PC-3 (cell line): ENCODE measurements around the gene ANLN. TPM values are rescaled to one million over a fixed set of nuclear protein-coding genes. Genes with fewer than 3 reads are reported as not detected.
"Not testable (repeated sequence)": the region's sequence is repeated elsewhere in the genome, so short reads cannot be mapped to it uniquely, and the experiment has no call there.

Experiments used
- ATAC-seq: fragments of 200-7000 bp; cut with Tn5 transposase; 2 replicates; pipeline ENCODE4 v1.9.1; 2020; ENCODE audit warnings: mild to moderate bottlenecking, moderate library complexity
- BruUV-seq: library from RNA; stranded (reverse); fragments of 400-500 nt; replicated peaks from 2 replicates; lab custom pipeline; 2021; lab: Mats Ljungman, UMichigan
- CTCF ChIA-PET: fragments of 300-600 bp; sonication (Branson Sonifier 250); formaldehyde crosslinking; loops from one replicate; lab custom pipeline; 2022; ENCODE audit warnings: antibody characterized with exemption; lab: Charles Lee
- POLR2A ChIA-PET: fragments of 300-600 bp; sonication (Branson Sonifier 250); formaldehyde crosslinking; loops from one replicate; lab custom pipeline; 2022; ENCODE audit warnings: antibody characterized with exemption; ENCODE audit not compliant: unreplicated experiment; lab: Charles Lee
- DNase-seq: peaks from one replicate; pipeline ENCODE4 v3.0.0-alpha.2; 2015
- H2AFZ ChIP-seq: fragments of 300-600 bp; sonication (generic); 2 replicates; pipeline ENCODE4 v1.6.0; 2016; ENCODE audit warnings: antibody characterized with exemption, low read length
- H3F3A ChIP-seq: fragments of 300-600 bp; sonication (generic); one replicate; pipeline ENCODE4 v1.6.0; 2017; ENCODE audit warnings: antibody characterized with exemption, low read length, control low read depth, mild to moderate bottlenecking; ENCODE audit not compliant: unreplicated experiment
- H3K27ac ChIP-seq: fragments of 300-600 bp; sonication (generic); 2 replicates; pipeline ENCODE4 v1.5.1; 2016; ENCODE audit warnings: mild to moderate bottlenecking, low read length
- H3K27me3 ChIP-seq: fragments of 300-600 bp; sonication (generic); 2 replicates; pipeline ENCODE4 v1.6.1; 2016; ENCODE audit warnings: low read length, mixed read lengths
- H3K36me3 ChIP-seq: fragments of 300-600 bp; sonication (generic); 2 replicates; pipeline ENCODE4 v1.6.1; 2016; ENCODE audit warnings: low read depth, mixed run types, low read length, mixed read lengths
- H3K4me1 ChIP-seq: fragments of 300-600 bp; sonication (generic); 2 replicates; pipeline ENCODE4 v1.5.1; 2016; ENCODE audit warnings: low read length; ENCODE audit not compliant: insufficient read depth
- H3K4me2 ChIP-seq: fragments of 300-600 bp; sonication (generic); 2 replicates; pipeline ENCODE4 v1.6.0; 2016; ENCODE audit warnings: low read length
- H3K4me3 ChIP-seq: fragments of 300-600 bp; sonication (generic); 2 replicates; pipeline ENCODE4 v1.5.1; 2016; ENCODE audit warnings: mild to moderate bottlenecking, low read length, mixed read lengths
- H3K79me2 ChIP-seq: fragments of 300-600 bp; sonication (generic); 2 replicates; pipeline ENCODE4 v1.6.1; 2017; ENCODE audit warnings: low read length, mixed read lengths
- H3K9ac ChIP-seq: fragments of 300-600 bp; sonication (generic); 2 replicates; pipeline ENCODE4 v1.6.0; 2016; ENCODE audit warnings: mild to moderate bottlenecking, low read length
- H3K9me2 ChIP-seq: fragments of 300-600 bp; sonication (generic); replicated peaks from 2 replicates; pipeline ENCODE4 v1.6.1; 2016; ENCODE audit warnings: mixed run types, low read length, mixed read lengths
- H3K9me3 ChIP-seq: fragments of 300-600 bp; sonication (generic); 2 replicates; pipeline ENCODE4 v1.6.1; 2016; ENCODE audit warnings: low read length, mixed read lengths
- H4K20me1 ChIP-seq: fragments of 300-600 bp; sonication (generic); 2 replicates; pipeline ENCODE4 v1.6.1; 2016; ENCODE audit warnings: low read length, mixed read lengths
- CTCF ChIP-seq: fragments of 300-600 bp; sonication (generic); conservative IDR thresholded peaks from 2 replicates; pipeline ENCODE4 v1.5.1; 2017; ENCODE audit warnings: antibody characterized with exemption, low read depth, mild to moderate bottlenecking, low read length
- EZH2 ChIP-seq: fragments of 300-600 bp; sonication (generic); IDR thresholded peaks from one replicate; pipeline ENCODE4 v1.6.1; 2017; ENCODE audit warnings: antibody characterized with exemption, mild to moderate bottlenecking, low read length; ENCODE audit not compliant: unreplicated experiment
- EZH2phosphoT487 ChIP-seq: fragments of 300-600 bp; sonication (generic); IDR thresholded peaks from 2 replicates; pipeline ENCODE4 v1.6.1; 2018; ENCODE audit warnings: mild to moderate bottlenecking, antibody characterized with exemption, low read length, borderline replicate concordance
- intact Hi-C: fragments of 100-400 bp; cut with micrococcal nuclease; formaldehyde crosslinking; loops from 2 replicates; pipeline ENCODE4 v1.9.0; 2023
- total RNA-seq: library from RNA; depleted of rRNA; stranded (reverse); fragments of >200 nt; gene quantifications from 2 replicates; pipeline ENCODE4 v1.2.3, GENCODE V29; 2014; rRNA removed

Gene ANLN
- total RNA-seq, 1 experiment from 2014 or later = 110 TPM

- Histone ChIP-seq H2AFZ (no peak overlapping the region), H3K36me3 (no peaks in the 10 kb centered on the region), H3F3A (no peaks in the 10 kb centered on the region), H3K9me3 (no peaks in the 10 kb centered on the region), H4K20me1 (no peaks in the 10 kb centered on the region), H3K9me2 (no peaks in the 10 kb centered on the region), H3K27me3 (0 out of 2 replicates have a peak, but pooled peaks cover 4% of the 10 kb centered on the region), H3K4me2 (no peak overlapping the region), H3K79me2 (no peaks in the 10 kb centered on the region), H3K4me1 (no peaks in the 10 kb centered on the region), H3K27ac (no peak overlapping the region), H3K4me3 (no peak overlapping the region), H3K9ac (no peak overlapping the region)
- TF ChIP-seq CTCF (no peak), EZH2 (no peak), EZH2phosphoT487 (no peak)
- ATAC-seq (no peak), DNase-seq (no peak)
- ChIA-PET CTCF (no interaction called here), POLR2A (no interaction called here)
- intact Hi-C loops = no loop called here
- no TSS peak for BruUV-seq
Observed at GRCh38 chr7:36496576-36496975, 106.9 kb downstream of the ANLN start.

- peak; percentile 16 for DNase-seq
- H3K27ac ChIP-seq, H3F3A ChIP-seq, H3K4me2 ChIP-seq, H3K9me2 ChIP-seq, H4K20me1 ChIP-seq, BruUV-seq, H3K4me3 ChIP-seq, H3K9me3 ChIP-seq, H2AFZ ChIP-seq, H3K79me2 ChIP-seq, CTCF ChIA-PET, H3K36me3 ChIP-seq, H3K27me3 ChIP-seq, POLR2A ChIA-PET, H3K9ac ChIP-seq, intact Hi-C loops, ATAC-seq, H3K4me1 ChIP-seq: not testable (repeated sequence)
Observed at GRCh38 chr7:36497176-36497575, 107.5 kb downstream of the ANLN start.

- intact Hi-C loops = no loop called here
- Histone ChIP-seq H3K4me2 (no peak overlapping the region), H3K4me1 (no peaks in the 10 kb centered on the region), H2AFZ (no peak overlapping the region), H3K27ac (no peak overlapping the region), H3K9ac (no peak overlapping the region), H4K20me1 (no peaks in the 10 kb centered on the region), H3K4me3 (no peak overlapping the region), H3K36me3 (no peaks in the 10 kb centered on the region), H3K27me3 (0 out of 2 replicates have a peak, but pooled peaks cover 4% of the 10 kb centered on the region), H3K9me3 (no peaks in the 10 kb centered on the region), H3K9me2 (no peaks in the 10 kb centered on the region), H3K79me2 (no peaks in the 10 kb centered on the region), H3F3A (no peaks in the 10 kb centered on the region)
- no peak for DNase-seq
- ChIA-PET CTCF (no interaction called here), POLR2A (no interaction called here)
- TF ChIP-seq EZH2phosphoT487 (no peak), CTCF (no peak)
- no peak for ATAC-seq
- no TSS peak for BruUV-seq
Observed at GRCh38 chr7:36497775-36498174, 108.1 kb downstream of the ANLN start.

Other genes starting within 250 kb of the ANLN start
- 28.3 and 31.8 TPM in 2 replicates for gene EEPD1, start 236.6 kb upstream of the ANLN start, total RNA-seq